Testis (tissue), 3 donors: ENCODE results near the gene FRMD8. TPM values are rescaled to one million over a fixed set of nuclear protein-coding genes. Genes with fewer than 3 reads are reported as not detected.

Source experiments
- DNase-seq: peaks from one replicate; pipeline ENCODE4 v3.0.0-alpha.2; 2019
- H3K27ac ChIP-seq, 2 donors: fragments of 200-600 bp; sonication (generic); one replicate each; pipeline ENCODE4 v1.5.1; 2019
- H3K27me3 ChIP-seq: fragments of 200-600 bp; sonication (generic); one replicate; pipeline ENCODE4 v1.5.1; 2019
- H3K36me3 ChIP-seq: fragments of 200-600 bp; sonication (generic); one replicate; pipeline ENCODE4 v1.5.1; 2017; ENCODE audit warnings: low read depth; ENCODE audit errors: missing control alignments
- H3K4me1 ChIP-seq: fragments of 200-600 bp; sonication (generic); one replicate; pipeline ENCODE4 v1.5.1; 2019
- H3K4me3 ChIP-seq, 2 donors: fragments of 200-600 bp; sonication (generic); one replicate each; pipeline ENCODE4 v1.5.1; 2017 to 2019
- H3K9me3 ChIP-seq: fragments of 200-600 bp; sonication (generic); one replicate; pipeline ENCODE4 v1.5.1; 2017
- POLR2A ChIP-seq: fragments of 450-650 bp; IDR thresholded peaks from one replicate; pipeline ENCODE4 v1.6.1; 2017; ENCODE audit warnings: antibody characterized with exemption, mild to moderate bottlenecking, moderate library complexity
- WGBS, 2 donors: methylation state at CpG; one replicate each; pipeline ENCODE4 v1.1.5; 2018; 5-methylcytosine and 5-hydroxymethylcytosine counted together
- intact Hi-C: fragments of 100-400 bp; cut with DNase I; formaldehyde crosslinking; loops from one replicate; pipeline ENCODE4 v1.15.1; 2023; ENCODE audit warnings: low total_unique reads
- polyA plus RNA-seq: library from polyadenylated mRNA; stranded (reverse); fragments of 350-450 nt; fragmentation: Illumina TruSeq; extraction: RNeasy Lipid Tissue Mini Kit (QIAGEN cat#74804); gene quantifications from one replicate; pipeline ENCODE4 v1.2.3, GENCODE V29; 2014; ENCODE audit warnings: low read depth, low replicate concordance; ENCODE audit not compliant: insufficient read depth
- total RNA-seq, 2 donors: library from RNA; depleted of rRNA; stranded (reverse); fragments of >200 nt; gene quantifications; one replicate each; pipeline ENCODE4 v1.2.3, GENCODE V29; 2016
- TF ChIP-seq, protein P1 (sequence below), 3 experiments: fragments of 450-650 bp in 2 of 3; fragments of 200-600 bp in 1 of 3; sonication (generic) in 1 of 3; IDR thresholded peaks; one replicate each; pipeline ENCODE4 v1.5.1; 2016 to 2019; ENCODE audit warnings: antibody characterized with exemption in 3 of 3, mild to moderate bottlenecking in 2 of 3, moderate library complexity in 1 of 3

The FRMD8 gene
- total and polyA plus RNA-seq, 3 donors from 2014 or later, result 31.4 to 118 (median 92.5) TPM

DNA sequence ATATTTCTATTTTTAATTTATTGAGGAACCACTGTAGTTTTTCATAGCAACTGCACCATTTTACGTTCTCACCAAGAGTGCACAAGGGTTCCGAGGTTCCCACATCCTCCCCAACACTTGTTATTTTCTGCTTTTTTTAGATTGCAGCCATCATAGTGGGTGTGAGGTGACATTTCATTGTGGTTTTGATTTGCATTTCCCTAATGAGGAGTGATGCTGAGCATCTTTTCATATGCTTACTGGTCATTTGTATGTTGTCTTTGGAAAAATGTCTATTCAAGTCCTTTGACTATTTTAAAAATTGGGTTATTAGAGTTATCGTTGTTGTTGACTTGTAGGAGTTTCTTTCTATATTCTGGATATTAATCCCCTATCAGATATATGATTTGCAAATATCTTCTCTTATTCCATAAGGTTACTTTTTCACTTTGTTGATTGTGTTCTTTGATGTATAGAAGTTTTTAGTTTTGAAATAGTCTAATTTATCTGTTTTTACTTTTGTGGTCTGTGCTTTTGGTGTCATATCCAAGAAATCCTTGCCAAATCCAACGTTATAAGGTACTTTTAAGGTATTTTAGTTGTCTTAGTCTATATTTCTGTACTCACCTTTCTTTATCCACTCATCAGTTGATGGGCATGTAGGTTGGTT lies 45.1 kb downstream of the FRMD8 start:
- Histone ChIP-seq H3K4me3 (no peak overlapping the region), H3K27me3 (no peaks in the 10 kb centered on the region), H3K36me3 (no peaks in the 10 kb centered on the region), H3K27ac (peak overlapping the region in 1 of 2 donors; percentile 96), H3K4me1 (peaks cover 43% of the 10 kb centered on the region), H3K9me3 (no peaks in the 10 kb centered on the region)
- 40 to 41% methylated on average over 4 of the region's 4 CpGs for whole genome bisulfite sequencing, 2 donors
- TF ChIP-seq, protein P1, sequence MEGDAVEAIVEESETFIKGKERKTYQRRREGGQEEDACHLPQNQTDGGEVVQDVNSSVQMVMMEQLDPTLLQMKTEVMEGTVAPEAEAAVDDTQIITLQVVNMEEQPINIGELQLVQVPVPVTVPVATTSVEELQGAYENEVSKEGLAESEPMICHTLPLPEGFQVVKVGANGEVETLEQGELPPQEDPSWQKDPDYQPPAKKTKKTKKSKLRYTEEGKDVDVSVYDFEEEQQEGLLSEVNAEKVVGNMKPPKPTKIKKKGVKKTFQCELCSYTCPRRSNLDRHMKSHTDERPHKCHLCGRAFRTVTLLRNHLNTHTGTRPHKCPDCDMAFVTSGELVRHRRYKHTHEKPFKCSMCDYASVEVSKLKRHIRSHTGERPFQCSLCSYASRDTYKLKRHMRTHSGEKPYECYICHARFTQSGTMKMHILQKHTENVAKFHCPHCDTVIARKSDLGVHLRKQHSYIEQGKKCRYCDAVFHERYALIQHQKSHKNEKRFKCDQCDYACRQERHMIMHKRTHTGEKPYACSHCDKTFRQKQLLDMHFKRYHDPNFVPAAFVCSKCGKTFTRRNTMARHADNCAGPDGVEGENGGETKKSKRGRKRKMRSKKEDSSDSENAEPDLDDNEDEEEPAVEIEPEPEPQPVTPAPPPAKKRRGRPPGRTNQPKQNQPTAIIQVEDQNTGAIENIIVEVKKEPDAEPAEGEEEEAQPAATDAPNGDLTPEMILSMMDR (IDR thresholded peaks at IDR 0.05), result no peak
- TF ChIP-seq POLR2A, result no peak
- DNase-seq, result peak; percentile 12
- intact Hi-C loops, result no loop called here

DNA sequence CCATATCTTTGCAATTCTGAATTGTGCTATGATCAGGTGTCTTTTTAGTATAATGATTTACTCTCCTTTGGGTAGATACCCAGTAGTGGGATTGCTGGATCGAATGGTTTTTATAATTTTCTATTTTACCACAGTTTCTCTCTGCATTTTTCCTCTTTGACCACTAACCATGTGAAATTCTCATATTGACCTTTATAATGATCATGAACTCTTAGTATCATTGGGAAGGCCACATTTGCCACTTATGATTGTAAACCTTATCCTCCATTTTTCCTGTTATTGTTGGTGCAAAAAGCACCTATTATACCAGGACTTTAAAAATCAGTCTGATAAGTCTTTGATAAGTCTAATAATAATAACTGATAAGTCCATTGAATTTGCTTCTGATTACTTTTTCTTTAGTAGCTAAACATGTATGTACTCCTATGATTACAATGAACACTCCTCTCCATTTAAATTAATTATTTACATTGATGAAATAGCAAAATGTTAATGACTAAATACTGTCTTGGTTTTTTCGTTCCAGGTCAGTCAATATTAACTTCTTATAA lies 45.7 kb downstream of the FRMD8 start:
- intact Hi-C loops, result no loop called here
- no peaks in the 10 kb centered on the region for H3K27me3 ChIP-seq
- H3K36me3 ChIP-seq, result no peaks in the 10 kb centered on the region
- H3K27ac ChIP-seq, result peak overlapping the region in 1 of 2 donors; percentile 6
- H3K9me3 ChIP-seq, result no peaks in the 10 kb centered on the region
- H3K4me1 ChIP-seq, result peaks cover 41% of the 10 kb centered on the region
- no peak overlapping the region for H3K4me3 ChIP-seq
- 71 to 73% methylated on average over 2 of the region's 2 CpGs for WGBS, 2 donors
- TF ChIP-seq, protein P1 (IDR thresholded peaks at IDR 0.05), result no peak
- no peak for TF ChIP-seq POLR2A
- DNase-seq, result no peak

DNA sequence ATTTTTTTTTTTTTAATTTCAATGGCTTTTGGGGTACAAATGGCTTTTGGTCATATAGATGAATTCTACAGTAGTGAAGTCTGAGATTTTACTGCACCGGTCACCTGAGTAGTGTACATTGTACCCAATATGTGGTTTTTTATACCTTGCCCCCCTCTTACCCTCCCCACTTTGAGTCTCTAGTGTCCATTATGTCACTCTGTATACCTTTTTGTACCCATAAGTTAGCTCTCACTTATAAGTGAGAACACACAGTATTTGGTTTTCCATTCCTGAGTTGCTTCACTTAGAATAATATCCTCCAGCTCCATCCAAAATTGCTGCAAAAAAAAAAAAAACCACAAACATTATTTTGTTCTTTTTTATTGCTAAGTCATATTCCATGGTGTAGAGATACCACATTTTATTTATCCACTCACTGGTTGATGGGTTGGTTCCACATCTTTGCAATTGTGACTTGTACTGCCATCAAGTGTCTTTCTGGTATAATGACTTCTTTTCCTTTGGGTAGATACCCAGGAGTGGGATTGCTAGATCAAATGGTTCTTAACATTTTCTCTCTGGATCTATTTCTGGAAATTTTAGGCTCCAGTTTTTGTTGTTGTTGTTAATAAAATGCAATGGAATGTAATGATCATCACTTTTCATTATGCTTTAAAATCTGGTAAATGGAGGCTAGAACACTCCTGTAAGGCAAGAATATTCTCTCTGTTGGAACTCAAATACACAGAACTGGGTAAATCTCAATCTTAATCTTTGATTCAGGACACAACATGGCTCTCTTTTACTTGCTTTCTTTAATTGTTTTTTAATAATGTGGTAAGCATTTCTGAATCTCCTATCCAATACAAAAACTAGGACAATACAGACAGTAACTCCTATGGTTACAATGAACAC lies 46.5 kb downstream of the FRMD8 start:
- peaks cover 33% of the 10 kb centered on the region for H3K4me1 ChIP-seq
- H3K36me3 ChIP-seq, result no peaks in the 10 kb centered on the region
- H3K27ac ChIP-seq, result no peak overlapping the region
- no peak for TF ChIP-seq POLR2A
- TF ChIP-seq, protein P1 (IDR thresholded peaks at IDR 0.05), result peak in 2 of 3 experiments; percentile 5 to 24
- 94 to 95% methylated on average over 1 of the region's 1 CpG for WGBS, 2 donors
- DNase-seq, result no peak
- intact Hi-C loops, result no loop called here
- no peaks in the 10 kb centered on the region for H3K27me3 ChIP-seq
- H3K4me3 ChIP-seq, result no peak overlapping the region
- no peaks in the 10 kb centered on the region for H3K9me3 ChIP-seq

DNA sequence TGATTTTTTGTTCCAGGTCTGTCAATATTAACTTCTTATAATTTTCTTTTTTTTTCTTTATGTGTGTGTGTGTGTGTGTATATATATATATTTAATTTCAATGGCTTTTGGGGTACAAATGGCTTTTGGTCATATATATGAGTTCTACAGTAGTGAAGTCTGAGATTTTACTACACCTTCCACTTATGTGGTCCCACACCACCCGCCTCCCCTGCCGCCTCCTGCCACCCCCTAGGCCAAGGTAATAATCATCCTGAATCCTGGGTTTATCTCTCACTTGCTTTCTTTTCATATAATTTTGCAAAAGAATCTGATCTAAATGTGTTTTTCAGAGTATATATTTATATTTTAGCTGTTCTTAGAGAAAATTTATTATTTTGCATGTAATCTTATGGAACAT lies 47.2 kb downstream of the FRMD8 start:
- DNase-seq, result no peak
- Histone ChIP-seq H3K9me3 (no peaks in the 10 kb centered on the region), H3K4me3 (no peak overlapping the region), H3K4me1 (peaks cover 31% of the 10 kb centered on the region), H3K36me3 (no peaks in the 10 kb centered on the region), H3K27me3 (no peaks in the 10 kb centered on the region), H3K27ac (no peak overlapping the region)
- intact Hi-C loops, result no loop called here
- TF ChIP-seq, protein P1 (IDR thresholded peaks at IDR 0.05), result no peak
- no peak for TF ChIP-seq POLR2A
- 84 to 94% methylated on average over 2 of the region's 2 CpGs for WGBS, 2 donors
